Middle frontal gyrus (tissue), 1 donor: ENCODE data around the gene TOMM22.

Experiments used
- DNase-seq: peaks from one replicate; pipeline ENCODE4 v3.0.0-alpha.2; 2015; ENCODE audit warnings: low spot score; ENCODE audit errors: extremely low spot score

TOMM22 gene

GRCh38 chr22:38733724-38734381, 52.1 kb downstream of the TOMM22 start:
- peak; percentile 68 for DNase-seq

GRCh38 chr22:38734421-38735100, 52.8 kb downstream of the TOMM22 start:
- no peak for DNase-seq
